GM19324 (cell line): ENCODE results near the gene PSRC1.

Source experiments
- ATAC-seq: cut with Tn5 transposase; IDR thresholded peaks from one replicate; pipeline ENCODE4 v1.9.1; 2021; ENCODE audit warnings: mild to moderate bottlenecking, moderate library complexity; ENCODE audit not compliant: unreplicated experiment, low FRiP score

Gene PSRC1

GRCh38 chr1:109273570-109274288, 9.2 kb downstream of the PSRC1 start:
- ATAC-seq: no peak

GRCh38 chr1:109272831-109273547, 10.0 kb downstream of the PSRC1 start:
- ATAC-seq: no peak

GRCh38 chr1:109272021-109272799, 10.7 kb downstream of the PSRC1 start:
- no peak for ATAC-seq

GRCh38 chr1:109271458-109271857, 11.5 kb downstream of the PSRC1 start:
- ATAC-seq: no peak

GRCh38 chr1:109270623-109271317, 12.2 kb downstream of the PSRC1 start:
- ATAC-seq: no peak

GRCh38 chr1:109269981-109270622, 12.8 kb downstream of the PSRC1 start:
- no peak for ATAC-seq

- ATAC-seq: no peak
Measured at GRCh38 chr1:109269212-109269980, 13.5 kb downstream of the PSRC1 start.

GRCh38 chr1:109268431-109269211, 14.3 kb downstream of the PSRC1 start:
- ATAC-seq: no peak

GRCh38 chr1:109267743-109268300, 15.1 kb downstream of the PSRC1 start:
- ATAC-seq: no peak

GRCh38 chr1:109266965-109267364, 16.0 kb downstream of the PSRC1 start:
- ATAC-seq: no peak

GRCh38 chr1:109265741-109266330, 17.1 kb downstream of the PSRC1 start:
- ATAC-seq: no peak

GRCh38 chr1:109265016-109265415, 17.9 kb downstream of the PSRC1 start:
- ATAC-seq: no peak

- ATAC-seq: no peak
Measured at GRCh38 chr1:109264379-109264755, 18.6 kb downstream of the PSRC1 start.

GRCh38 chr1:109263597-109264378, 19.2 kb downstream of the PSRC1 start:
- ATAC-seq: no peak

GRCh38 chr1:109263234-109263596, 19.7 kb downstream of the PSRC1 start:
- ATAC-seq: no peak

- ATAC-seq: no peak
Measured at GRCh38 chr1:109262231-109263055, 20.5 kb downstream of the PSRC1 start.

GRCh38 chr1:109261578-109261977, 21.4 kb downstream of the PSRC1 start:
- no peak for ATAC-seq
